GM23248 (cell line): ENCODE results near the gene SNX25. TPM values are rescaled to one million over a fixed set of nuclear protein-coding genes. Genes with fewer than 3 reads are reported as not detected.

Experiments used
- DNase-seq: peaks from one replicate; pipeline ENCODE4 v3.0.0-alpha.2; 2015
- H2AFZ ChIP-seq: fragments of 200-600 bp; sonication (generic); 2 replicates; pipeline ENCODE4 v1.6.1; 2016; ENCODE audit warnings: antibody characterized with exemption
- H3F3A ChIP-seq: fragments of 200-600 bp; sonication (generic); 2 replicates; pipeline ENCODE4 v1.6.1; 2016; ENCODE audit warnings: mild to moderate bottlenecking, antibody characterized with exemption, mixed run types; ENCODE audit not compliant: insufficient read depth
- H3K27ac ChIP-seq: fragments of 200-600 bp; sonication (generic); 2 replicates; pipeline ENCODE4 v1.5.1; 2016; ENCODE audit warnings: mild to moderate bottlenecking
- H3K27me3 ChIP-seq: fragments of 200-600 bp; sonication (generic); replicated peaks from 2 replicates; pipeline ENCODE4 v1.6.1; 2016; ENCODE audit warnings: mild to moderate bottlenecking; ENCODE audit not compliant: insufficient read depth
- H3K36me3 ChIP-seq: fragments of 200-600 bp; sonication (generic); 2 replicates; pipeline ENCODE4 v1.6.1; 2016; ENCODE audit warnings: low read depth, mild to moderate bottlenecking
- H3K4me1 ChIP-seq: fragments of 200-600 bp; sonication (generic); 2 replicates; pipeline ENCODE4 v1.6.1; 2016; ENCODE audit warnings: mild to moderate bottlenecking; ENCODE audit not compliant: insufficient read depth
- H3K4me2 ChIP-seq: fragments of 200-600 bp; sonication (generic); one replicate; pipeline ENCODE4 v1.6.1; 2016; ENCODE audit warnings: mild to moderate bottlenecking; ENCODE audit not compliant: unreplicated experiment
- H3K4me3 ChIP-seq: fragments of 200-600 bp; sonication (generic); 2 replicates; pipeline ENCODE4 v1.5.1; 2016; ENCODE audit warnings: mild to moderate bottlenecking
- H3K79me2 ChIP-seq: fragments of 200-600 bp; sonication (generic); 2 replicates; pipeline ENCODE4 v1.6.1; 2016; ENCODE audit warnings: mild to moderate bottlenecking; ENCODE audit not compliant: insufficient read depth
- H3K9ac ChIP-seq: fragments of 200-600 bp; sonication (generic); 2 replicates; pipeline ENCODE4 v1.6.1; 2016; ENCODE audit warnings: mild to moderate bottlenecking
- H3K9me2 ChIP-seq: fragments of 200-600 bp; sonication (generic); 2 replicates; pipeline ENCODE4 v1.6.1; 2016; ENCODE audit warnings: mixed run types, mild to moderate bottlenecking, moderate library complexity; ENCODE audit not compliant: insufficient read depth
- H3K9me3 ChIP-seq: fragments of 200-600 bp; sonication (generic); one replicate; pipeline ENCODE4 v1.6.1; 2017; ENCODE audit warnings: low read depth
- H4K20me1 ChIP-seq: fragments of 200-600 bp; sonication (generic); 2 replicates; pipeline ENCODE4 v1.6.0; 2016; ENCODE audit not compliant: insufficient read depth
- EZH2 ChIP-seq: fragments of 200-600 bp; sonication (generic); IDR thresholded peaks from 2 replicates; pipeline ENCODE4 v1.6.1; 2018; ENCODE audit warnings: antibody characterized with exemption, mild to moderate bottlenecking; ENCODE audit not compliant: insufficient read depth, poor library complexity, severe bottlenecking
- EZH2phosphoT487 ChIP-seq: fragments of 200-600 bp; sonication (generic); IDR thresholded peaks from 2 replicates; pipeline ENCODE4 v1.6.1; 2018; ENCODE audit warnings: antibody characterized with exemption, moderate library complexity, mild to moderate bottlenecking, low read depth; ENCODE audit not compliant: insufficient read depth
- WGBS, 2 experiments: methylation state at CpG; one replicate each; pipeline ENCODE4 v1.1.6; 2015 to 2017; ENCODE audit warnings: low lambda C conversion rate in 2 of 2, low coverage in 1 of 2; ENCODE audit errors: missing lambda C conversion rate in 2 of 2; 5-methylcytosine and 5-hydroxymethylcytosine counted together
- in situ Hi-C: fragments of 300-500 bp; cut with MboI; formaldehyde crosslinking; loops from 2 replicates; pipeline ENCODE4 v1.15.0; 2020
- polyA plus RNA-seq: library from polyadenylated mRNA; unstranded; fragments of >200 nt; fragmentation: Nextera tagmentation; extraction: Ambion mirVana; gene quantifications from 2 replicates; pipeline ENCODE4 v1.2.1, GENCODE V29; 2016
- total RNA-seq: library from RNA; depleted of rRNA; stranded (reverse); fragments of >200 nt; shearing (Covaris generic); gene quantifications from 2 replicates; pipeline ENCODE4 v1.2.3, GENCODE V29; 2014

Gene SNX25
- total and polyA plus RNA-seq, 2 experiments from 2014 or later = 8.2 to 50.0 TPM

DNA sequence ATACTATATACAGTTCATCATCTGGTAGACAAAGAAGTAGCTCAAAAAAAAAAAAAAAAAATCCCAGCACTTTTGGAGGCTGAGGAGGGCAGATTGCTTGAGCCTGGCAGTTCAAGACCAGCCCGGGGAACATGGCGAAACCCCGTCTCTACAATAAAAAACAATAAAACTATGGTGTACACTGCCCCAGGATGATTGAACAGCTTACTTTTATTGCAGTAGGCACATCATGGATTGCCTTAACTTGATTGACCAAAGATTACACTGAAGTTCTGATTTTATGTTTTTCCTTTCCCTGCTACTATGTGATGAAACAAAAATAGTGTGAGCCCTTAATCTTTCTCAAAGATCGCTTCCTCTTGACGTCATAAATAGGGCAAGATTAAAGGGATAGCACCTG is 60.6 kb downstream of the SNX25 start:
- no peaks in the 10 kb centered on the region for H3K27me3 ChIP-seq
- no peaks in the 10 kb centered on the region for H3F3A ChIP-seq
- DNase-seq = no peak
- peaks cover 29% of the 10 kb centered on the region for H3K79me2 ChIP-seq
- H3K4me2 ChIP-seq = no peak overlapping the region
- H3K4me1 ChIP-seq = peaks cover 15% of the 10 kb centered on the region
- 96 to 99% methylated on average over 5 of the region's 5 CpGs for WGBS, 2 experiments
- no peaks in the 10 kb centered on the region for H3K9me3 ChIP-seq
- H4K20me1 ChIP-seq = no peaks in the 10 kb centered on the region
- in situ Hi-C loops = no loop called here
- no peak overlapping the region for H3K27ac ChIP-seq
- peaks cover 8% of the 10 kb centered on the region for H3K36me3 ChIP-seq
- H2AFZ ChIP-seq = no peak overlapping the region
- no peak for TF ChIP-seq EZH2
- no peak for TF ChIP-seq EZH2phosphoT487
- H3K9ac ChIP-seq = no peak overlapping the region
- H3K4me3 ChIP-seq = no peak overlapping the region
- H3K9me2 ChIP-seq = no peaks in the 10 kb centered on the region

DNA sequence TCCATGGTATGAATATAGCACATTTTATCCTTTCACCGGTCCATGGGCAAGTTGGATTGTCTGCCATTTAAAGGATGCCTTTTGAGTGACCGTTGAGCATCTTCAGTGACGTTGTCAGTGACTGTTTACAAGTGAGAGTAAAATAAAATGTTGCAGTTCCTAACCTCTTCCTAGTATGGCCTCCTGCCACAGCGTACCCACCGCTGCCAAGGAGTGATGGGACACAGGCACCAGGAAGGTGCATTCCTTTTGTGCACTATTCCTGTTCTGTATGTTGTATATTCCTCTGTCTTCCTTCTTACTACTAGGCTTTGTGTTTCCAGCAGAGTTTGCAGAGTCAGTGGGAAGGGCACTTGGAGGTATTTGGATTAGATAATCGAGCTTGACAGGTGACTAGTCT is 61.5 kb downstream of the SNX25 start:
- Histone ChIP-seq H3K9ac (no peak overlapping the region), H3K27me3 (no peaks in the 10 kb centered on the region), H3K4me3 (no peak overlapping the region), H3K79me2 (peaks cover 29% of the 10 kb centered on the region), H2AFZ (no peak overlapping the region), H4K20me1 (no peaks in the 10 kb centered on the region), H3K9me3 (no peaks in the 10 kb centered on the region), H3K36me3 (peaks cover 8% of the 10 kb centered on the region), H3F3A (peaks cover 7% of the 10 kb centered on the region; the same call in 1 of the 2 replicates), H3K4me1 (peaks cover 20% of the 10 kb centered on the region), H3K27ac (no peak overlapping the region), H3K4me2 (no peak overlapping the region), H3K9me2 (no peaks in the 10 kb centered on the region)
- in situ Hi-C loops = no loop called here
- no peak for DNase-seq
- 96 to 98% methylated on average over 6 of the region's 6 CpGs for WGBS, 2 experiments
- TF ChIP-seq EZH2phosphoT487 (no peak), EZH2 (no peak)

DNA sequence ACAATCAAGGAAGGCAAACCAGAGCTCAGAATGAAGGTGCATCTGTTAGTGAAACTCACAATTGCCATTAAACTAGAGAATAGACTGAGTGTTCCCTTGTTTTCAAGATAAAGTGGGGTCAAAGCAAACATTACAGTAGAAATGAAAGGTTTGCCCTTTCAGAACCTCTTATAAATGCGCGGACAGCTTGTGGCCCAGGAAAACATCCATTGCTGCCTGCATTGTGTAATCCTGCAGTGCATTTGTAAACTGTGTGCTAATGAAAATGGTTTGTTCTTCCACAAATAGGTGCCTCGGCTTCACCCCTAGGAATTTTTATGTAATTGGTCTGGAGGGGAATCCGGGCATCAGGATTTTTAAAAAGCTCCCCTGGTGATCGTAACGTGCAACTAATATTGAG is 62.8 kb downstream of the SNX25 start:
- TF ChIP-seq EZH2phosphoT487 (no peak), EZH2 (no peak)
- Histone ChIP-seq H3F3A (peaks cover 11% of the 10 kb centered on the region; the same call in 1 of the 2 replicates), H3K9ac (no peak overlapping the region), H3K79me2 (peaks cover 29% of the 10 kb centered on the region), H3K9me2 (no peaks in the 10 kb centered on the region), H3K27me3 (no peaks in the 10 kb centered on the region), H3K4me1 (peaks cover 21% of the 10 kb centered on the region), H3K9me3 (no peaks in the 10 kb centered on the region), H3K4me2 (no peak overlapping the region), H4K20me1 (no peaks in the 10 kb centered on the region), H2AFZ (no peak overlapping the region), H3K4me3 (no peak overlapping the region), H3K27ac (no peak overlapping the region), H3K36me3 (peaks cover 5% of the 10 kb centered on the region)
- WGBS, 2 experiments = 97 to 98% methylated on average over 6 of the region's 6 CpGs
- no peak for DNase-seq
- in situ Hi-C loops = no loop called here

DNA sequence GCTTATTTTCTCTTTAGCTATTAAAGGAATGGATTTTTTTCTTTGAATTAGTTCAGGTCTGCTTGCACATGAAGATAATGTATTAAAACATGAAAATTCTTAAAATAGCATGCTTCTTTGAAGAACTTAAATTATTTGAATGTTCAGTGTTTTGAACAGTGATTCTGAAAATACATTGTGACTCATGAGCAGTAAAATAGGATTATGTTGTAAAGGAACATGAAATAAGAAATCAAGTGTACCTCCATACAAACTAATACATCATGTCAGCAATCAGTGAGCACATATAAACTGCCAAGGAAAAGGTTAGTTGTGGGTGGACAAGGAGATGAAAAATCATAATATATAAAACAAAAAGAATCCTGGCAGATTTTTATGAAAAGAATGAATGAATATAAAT is 66.1 kb downstream of the SNX25 start:
- no peaks in the 10 kb centered on the region for H3K9me2 ChIP-seq
- peak; percentile 13 for DNase-seq
- no peak overlapping the region for H2AFZ ChIP-seq
- H3F3A ChIP-seq = peaks cover 11% of the 10 kb centered on the region; the same call in 1 of the 2 replicates
- H3K4me1 ChIP-seq = peaks cover 21% of the 10 kb centered on the region
- peak overlapping the region; percentile 47 for H3K27ac ChIP-seq
- H3K9ac ChIP-seq = no peak overlapping the region
- no peaks in the 10 kb centered on the region for H4K20me1 ChIP-seq
- H3K36me3 ChIP-seq = no peaks in the 10 kb centered on the region
- H3K4me2 ChIP-seq = peak overlapping the region; percentile 40
- peaks cover 25% of the 10 kb centered on the region for H3K79me2 ChIP-seq
- in situ Hi-C loops = no loop called here
- H3K27me3 ChIP-seq = no peaks in the 10 kb centered on the region
- H3K9me3 ChIP-seq = no peaks in the 10 kb centered on the region
- no peak for TF ChIP-seq EZH2
- TF ChIP-seq EZH2phosphoT487 = no peak
- no peak overlapping the region for H3K4me3 ChIP-seq

DNA sequence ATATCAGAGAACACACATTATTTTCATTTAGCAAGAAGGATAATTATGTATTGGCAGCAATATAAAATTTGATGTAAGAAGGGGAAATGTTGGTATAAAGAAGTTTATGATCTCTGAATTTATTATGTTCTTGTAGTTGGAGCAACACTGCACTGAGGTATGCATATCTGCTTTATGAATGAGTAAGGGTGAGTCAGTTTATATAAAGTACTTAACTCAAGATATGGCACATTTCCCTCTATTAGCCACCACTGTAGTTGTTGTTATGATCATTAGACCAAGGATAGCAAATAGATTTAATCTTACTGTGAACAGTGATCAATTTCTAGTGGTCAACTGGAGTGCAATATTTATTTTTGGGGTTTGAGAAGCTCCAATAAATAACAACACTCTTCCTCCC is 66.6 kb downstream of the SNX25 start:
- in situ Hi-C loops = no loop called here
- no peaks in the 10 kb centered on the region for H3K9me3 ChIP-seq
- peak overlapping the region; percentile 47 for H3K27ac ChIP-seq
- H3K9me2 ChIP-seq = no peaks in the 10 kb centered on the region
- H3K4me2 ChIP-seq = no peak overlapping the region
- DNase-seq = peak; percentile 75
- no peak for TF ChIP-seq EZH2
- no peak for TF ChIP-seq EZH2phosphoT487
- H3K4me1 ChIP-seq = peaks cover 21% of the 10 kb centered on the region
- no peaks in the 10 kb centered on the region for H4K20me1 ChIP-seq
- H2AFZ ChIP-seq = no peak overlapping the region
- no peak overlapping the region for H3K4me3 ChIP-seq
- peaks cover 20% of the 10 kb centered on the region for H3K79me2 ChIP-seq
- H3K27me3 ChIP-seq = no peaks in the 10 kb centered on the region
- H3K36me3 ChIP-seq = no peaks in the 10 kb centered on the region
- H3K9ac ChIP-seq = no peak overlapping the region
- peaks cover 11% of the 10 kb centered on the region; the same call in 1 of the 2 replicates for H3F3A ChIP-seq
